ENCODE results near the gene ALX3.

The ALX3 gene

DNA sequence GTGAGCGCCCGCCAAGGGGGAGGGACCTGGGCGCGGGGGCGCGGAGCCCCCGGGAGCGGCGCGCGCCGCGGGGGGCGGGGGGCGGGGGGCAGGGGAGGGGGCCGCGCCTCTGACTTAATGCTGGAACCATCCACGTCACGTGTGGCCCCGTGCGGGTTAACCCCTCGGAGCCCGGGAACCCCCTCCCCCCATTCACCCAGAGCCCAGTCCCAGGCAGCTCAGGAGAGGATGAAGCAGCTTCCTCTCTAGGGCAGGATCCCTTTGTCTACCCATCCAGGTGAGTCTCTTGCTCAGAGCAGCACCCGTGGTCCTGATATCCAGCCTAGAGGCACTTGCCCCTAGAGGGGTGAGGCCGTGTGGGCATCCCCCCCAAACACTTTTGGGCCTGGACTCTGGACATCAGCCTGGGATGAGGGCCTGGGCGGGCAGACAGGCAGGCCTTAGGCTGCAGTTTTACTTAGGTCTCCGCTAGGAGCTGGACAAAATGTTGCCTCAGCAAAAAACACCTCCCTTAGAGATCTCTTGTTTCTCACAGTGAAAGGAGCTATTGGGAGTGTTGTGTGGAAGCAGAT, at the start of gene ALX3:
Gene ALX3 (minus strand): TSS at position 2 of the 572 bp plus-strand sequence. CDS start 60 bp downstream, outside the sequence.
- no peak for DNase-seq (ENCODE audit: low spot score)

GRCh38 chr1:110119843-110120242, 49.4 kb upstream of the ALX3 start:
- DNase-seq (ENCODE audit: low spot score) = no peak

- DNase-seq (ENCODE audit: low spot score) = no peak
Observed at GRCh38 chr1:110118636-110119396, 48.3 kb upstream of the ALX3 start.

DNA sequence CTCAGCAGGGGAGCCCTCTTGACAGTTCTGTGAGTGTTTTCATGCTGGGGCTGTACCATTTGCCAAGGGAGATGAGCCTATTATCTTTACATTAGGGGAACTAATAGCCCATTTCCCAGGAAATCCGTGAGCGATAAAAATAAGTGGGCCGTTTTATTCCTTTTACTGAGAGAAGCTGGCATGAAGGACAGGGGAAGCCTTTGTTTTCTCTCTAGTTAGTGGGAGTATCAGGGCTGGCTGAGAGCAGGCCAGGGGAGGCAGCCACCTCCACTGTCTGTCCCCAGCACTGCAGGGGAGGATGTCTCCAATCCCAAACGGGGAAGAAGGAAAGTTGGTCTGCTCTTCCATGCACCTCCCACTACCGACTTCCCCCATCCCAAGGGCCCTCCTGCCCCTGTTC, 44.3 kb upstream of the ALX3 start:
- DNase-seq (ENCODE audit: low spot score) = no peak

DNA sequence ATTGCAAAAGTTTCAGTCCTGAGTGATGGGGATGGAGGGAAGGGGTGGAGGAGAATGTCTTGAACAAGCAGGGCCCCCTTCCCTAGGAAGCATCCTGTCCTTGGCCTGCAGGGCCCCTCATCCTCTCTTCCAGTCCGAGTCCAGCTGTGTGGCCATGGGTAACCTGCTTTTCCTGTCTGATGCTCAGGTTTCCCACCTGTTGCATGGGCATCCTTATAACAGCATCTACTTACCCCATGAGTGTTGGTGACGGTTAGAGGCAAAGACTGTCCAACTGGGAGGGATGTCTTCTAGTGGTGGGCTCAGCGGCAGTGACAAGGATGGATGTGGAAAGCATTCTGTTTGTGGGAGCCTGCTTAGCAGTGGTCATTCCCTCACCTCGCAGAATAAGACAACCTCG, 43.7 kb upstream of the ALX3 start:
- DNase-seq (ENCODE audit: low spot score) = no peak

- no peak for DNase-seq (ENCODE audit: low spot score)
Observed at GRCh38 chr1:110113551-110113950, 43.1 kb upstream of the ALX3 start.

DNA sequence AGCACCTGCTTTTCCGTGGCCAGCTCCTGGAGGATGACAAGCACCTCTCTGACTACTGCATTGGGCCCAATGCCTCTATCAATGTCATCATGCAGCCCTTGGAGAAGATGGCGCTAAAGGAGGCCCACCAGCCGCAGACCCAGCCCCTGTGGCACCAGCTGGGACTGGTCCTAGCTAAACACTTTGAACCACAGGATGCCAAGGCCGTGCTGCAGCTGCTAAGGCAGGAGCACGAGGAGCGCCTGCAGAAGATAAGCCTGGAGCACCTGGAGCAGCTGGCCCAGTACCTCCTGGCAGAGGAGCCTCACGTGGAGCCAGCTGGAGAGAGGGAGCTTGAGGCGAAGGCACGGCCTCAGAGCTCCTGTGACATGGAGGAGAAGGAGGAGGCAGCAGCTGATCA, 42.2 kb upstream of the ALX3 start:
- DNase-seq (ENCODE audit: low spot score) = no peak

GRCh38 chr1:110112143-110112542, 41.7 kb upstream of the ALX3 start, which contains the start of gene UBL4B:
UBL4B (plus strand) TSS chr1:110112443; CDS start chr1:110112535, 92 bp downstream.
- no peak for DNase-seq (ENCODE audit: low spot score)

GRCh38 chr1:110111081-110111480, 40.6 kb upstream of the ALX3 start:
- DNase-seq (ENCODE audit: low spot score) = no peak

DNA sequence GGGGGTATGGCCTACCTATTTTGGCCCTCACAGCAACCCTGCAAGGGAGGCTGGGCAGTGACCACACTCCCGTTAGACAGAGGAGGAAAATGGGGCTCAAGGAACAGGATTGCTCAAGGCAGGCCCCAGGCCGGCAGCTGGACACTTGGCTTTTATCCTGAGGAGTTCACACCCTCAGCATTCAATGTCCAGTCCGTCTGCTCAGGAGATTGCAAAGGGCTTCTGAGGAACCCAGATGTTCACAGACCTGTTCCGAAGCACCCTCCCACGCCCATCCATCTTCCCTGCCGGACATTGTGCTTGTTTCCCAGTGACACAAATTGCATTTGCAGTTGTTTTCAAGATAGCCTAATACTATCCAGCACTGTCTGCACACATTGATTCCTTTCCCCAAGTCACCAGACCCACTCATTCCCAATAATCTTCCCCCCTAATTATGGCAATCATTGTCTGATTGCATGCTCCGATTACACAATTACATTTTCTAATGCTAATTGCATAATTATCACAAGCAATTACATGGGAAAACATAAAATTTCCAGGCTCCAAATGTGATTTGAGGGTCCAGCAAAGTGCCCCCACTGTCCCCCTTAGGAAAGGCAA, 37.5 kb upstream of the ALX3 start:
- DNase-seq (ENCODE audit: low spot score) = no peak

DNA sequence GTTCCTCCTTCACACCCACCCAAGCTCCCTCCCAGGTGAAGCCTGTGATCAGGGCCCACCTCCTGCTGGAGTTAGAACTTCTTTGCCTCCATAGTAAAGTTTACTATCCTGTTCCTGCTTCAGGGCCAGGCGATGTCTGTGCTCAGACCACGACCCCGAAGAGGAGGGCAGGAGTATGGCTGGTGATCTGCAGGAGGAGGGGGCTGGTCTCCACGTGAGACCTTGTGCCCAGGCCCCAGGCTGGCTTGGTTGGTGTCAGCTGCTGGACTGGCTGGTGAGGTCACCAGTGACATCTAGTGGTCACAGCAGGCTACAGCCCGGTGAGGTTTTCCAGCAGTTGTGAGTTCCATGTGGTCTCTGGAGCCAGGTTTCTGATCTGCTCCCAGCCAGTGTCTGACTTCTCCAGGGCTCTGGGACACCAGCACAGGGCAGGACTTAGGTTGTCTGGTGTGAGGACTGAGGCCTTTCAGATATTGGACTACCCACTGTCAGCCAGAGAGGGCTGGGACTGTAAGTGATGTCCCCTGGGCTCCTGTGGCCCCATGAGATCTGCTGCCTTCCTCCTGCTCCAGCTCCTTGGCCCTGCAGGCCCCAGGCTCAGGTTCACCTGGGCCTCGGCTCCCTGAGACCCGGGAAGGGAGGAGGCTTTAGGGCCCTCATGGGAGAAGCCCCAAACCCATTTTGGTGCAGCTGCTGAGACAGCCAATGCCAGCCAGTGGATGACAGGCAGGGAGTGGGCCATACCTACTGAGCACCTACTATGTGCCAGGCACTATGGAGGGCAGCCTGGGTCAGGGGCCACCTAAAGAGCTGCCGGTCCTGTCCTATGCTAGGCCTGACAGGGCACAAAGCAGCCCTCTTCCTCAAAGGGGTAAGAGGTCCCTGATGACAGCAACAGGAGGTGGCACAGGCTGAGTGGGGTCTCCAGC, 35.8 kb upstream of the ALX3 start:
- peak; percentile 90 for DNase-seq (ENCODE audit: low spot score)

DNA sequence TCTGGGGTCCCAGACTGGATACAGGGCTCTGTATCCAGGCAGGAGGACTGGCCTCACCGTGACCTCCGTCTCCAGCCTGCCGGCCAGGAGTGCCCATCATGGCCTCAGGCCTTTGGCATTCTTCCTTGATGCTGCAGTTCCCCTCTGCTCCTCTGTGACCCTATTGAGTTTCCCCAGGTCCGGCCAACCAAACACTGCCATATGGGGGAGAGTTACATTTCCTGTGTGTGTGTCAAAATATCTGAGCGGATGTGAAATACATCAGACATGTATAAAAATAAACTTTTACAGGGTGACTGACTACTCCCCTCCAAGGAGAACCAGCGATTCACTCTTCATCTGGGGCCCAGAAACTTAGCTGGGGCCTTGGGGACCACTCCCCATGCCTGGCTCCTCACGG, 31.6 kb upstream of the ALX3 start:
- DNase-seq (ENCODE audit: low spot score) = peak; percentile 76

DNA sequence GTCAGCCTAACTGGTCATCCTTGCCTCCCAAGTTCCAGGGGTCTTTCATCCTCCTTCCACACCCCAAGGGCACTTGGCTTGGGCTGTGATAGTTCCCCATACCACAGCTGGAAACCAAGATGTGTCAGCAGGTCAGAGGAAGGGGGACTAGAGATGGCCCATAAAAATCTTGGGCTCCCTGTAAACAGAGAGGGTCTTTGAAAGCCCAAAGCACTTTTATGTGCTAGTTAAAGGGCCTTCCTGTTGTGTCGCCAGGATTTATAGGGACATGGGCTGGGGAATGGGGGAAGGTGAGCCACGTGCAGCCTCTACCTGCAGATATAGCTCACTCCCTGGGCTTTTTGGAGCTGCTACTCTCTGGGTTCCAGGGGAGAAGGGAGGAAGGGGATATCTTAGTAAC, 29.9 kb upstream of the ALX3 start:
- no peak for DNase-seq (ENCODE audit: low spot score)

DNA sequence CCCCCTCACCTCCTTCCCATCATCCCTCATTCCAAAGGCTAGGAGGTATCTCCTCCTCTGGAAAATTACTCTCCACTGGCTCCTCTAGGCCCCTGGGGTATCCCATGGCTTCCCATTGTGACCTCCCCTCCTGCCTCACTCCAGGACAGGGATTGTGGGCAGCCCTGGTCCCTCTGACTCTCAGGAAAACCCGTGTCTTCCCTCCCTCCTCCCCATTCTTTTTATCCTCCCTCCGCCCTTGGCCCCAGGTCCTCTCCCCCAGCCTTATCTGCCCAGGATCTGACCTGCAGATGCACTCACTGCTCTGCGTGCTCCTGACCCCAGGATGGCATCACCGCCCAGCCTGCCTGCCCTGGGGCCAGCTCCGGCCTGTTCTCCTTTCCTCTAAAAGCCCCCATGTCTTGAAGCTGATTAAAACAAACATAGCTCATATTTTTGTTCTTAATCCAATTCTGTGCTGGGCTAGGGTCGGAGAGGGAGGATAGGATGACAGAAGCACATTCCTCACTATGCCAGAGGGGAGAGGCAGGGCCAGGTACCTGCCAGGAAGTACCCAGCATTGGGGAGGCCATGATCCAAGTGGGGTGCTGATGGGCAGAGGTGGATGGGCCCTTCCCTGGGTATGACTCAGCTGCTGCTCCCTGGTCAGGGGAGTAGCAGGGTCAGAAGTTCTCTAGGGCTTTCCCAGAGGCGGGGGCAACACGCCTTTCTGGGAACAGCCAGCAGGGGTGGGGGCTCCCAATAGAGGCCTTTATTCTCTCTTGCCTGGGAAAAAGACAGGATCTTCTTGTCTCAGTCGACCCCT, 28.0 kb upstream of the ALX3 start:
- DNase-seq (ENCODE audit: low spot score) = no peak

GRCh38 chr1:110097507-110098221, 27.2 kb upstream of the ALX3 start:
- no peak for DNase-seq (ENCODE audit: low spot score)

DNA sequence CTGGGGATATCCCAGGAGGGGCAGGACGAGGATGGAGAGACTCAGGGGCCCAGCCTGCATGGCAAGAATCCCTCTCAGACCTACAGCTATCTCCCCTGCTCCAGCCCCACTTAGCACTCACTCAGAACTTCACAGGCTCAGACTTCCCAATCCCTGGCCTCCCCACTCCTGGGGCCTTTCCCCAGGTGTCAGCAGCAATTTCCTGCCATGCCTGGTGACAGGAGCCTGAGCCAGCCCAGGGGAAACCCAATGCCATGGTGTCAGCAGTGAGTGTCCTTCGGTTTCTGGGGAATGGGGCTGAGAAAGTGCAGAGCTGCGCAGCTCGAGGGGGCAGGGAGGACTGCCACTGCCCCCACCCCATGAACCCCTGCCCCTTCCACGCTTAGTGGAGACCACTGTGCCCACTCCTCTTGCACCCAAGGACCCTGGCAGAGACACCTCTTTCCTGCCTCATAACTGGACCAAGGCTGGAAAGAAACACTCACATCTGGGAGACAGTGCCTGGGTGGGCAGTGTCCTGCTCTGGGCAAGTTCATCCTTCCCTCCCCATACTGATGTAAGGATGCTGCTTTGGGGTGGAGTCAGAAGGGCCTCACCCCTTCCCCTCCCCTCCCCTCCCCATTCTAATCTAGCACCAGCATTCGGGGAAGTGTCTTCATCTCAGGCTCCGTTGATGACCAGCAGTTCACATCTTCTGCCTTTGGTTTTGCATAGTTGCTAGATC, 24.6 kb upstream of the ALX3 start:
- no peak for DNase-seq (ENCODE audit: low spot score)

DNA sequence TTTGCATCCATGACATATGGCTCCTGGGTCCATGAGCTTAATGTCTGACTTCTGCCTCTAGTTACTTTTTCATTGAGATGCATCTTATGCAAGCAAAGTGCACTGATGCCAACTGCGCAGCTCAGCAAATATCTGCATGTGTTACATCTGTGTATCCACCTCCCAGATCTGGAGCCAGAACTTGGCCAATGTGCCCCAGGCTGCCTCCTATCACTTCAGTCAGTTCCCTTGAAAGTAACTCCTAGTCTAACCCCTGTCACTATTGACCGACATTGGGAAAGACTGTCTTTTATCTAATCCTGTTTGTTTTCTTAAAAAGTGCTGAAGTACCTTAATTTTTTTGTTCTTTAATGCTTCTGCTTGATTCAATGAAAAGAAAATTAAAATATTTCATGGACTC, 22.5 kb upstream of the ALX3 start:
- DNase-seq (ENCODE audit: low spot score) = no peak

- no peak for DNase-seq (ENCODE audit: low spot score)
Observed at GRCh38 chr1:110091791-110092190, 21.3 kb upstream of the ALX3 start.

DNA sequence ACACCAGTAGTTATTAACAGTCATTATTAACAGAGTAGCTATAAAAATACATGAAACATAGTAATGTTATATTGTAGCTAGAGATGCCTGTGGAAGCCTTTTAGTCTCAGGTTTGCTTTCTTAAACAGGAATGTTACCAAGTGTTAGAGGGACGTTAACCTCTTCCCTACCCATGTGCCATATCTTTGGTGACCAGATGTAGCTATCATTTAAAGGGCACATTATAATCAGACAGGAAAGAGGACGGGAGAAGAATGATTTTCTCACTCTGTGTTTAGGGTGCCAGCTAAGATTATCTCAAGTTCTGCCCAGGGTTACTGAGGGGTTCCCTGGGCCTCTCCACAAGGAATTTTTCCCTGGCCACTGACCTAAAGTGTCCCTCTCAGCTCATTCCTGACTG, 20.9 kb upstream of the ALX3 start:
- DNase-seq (ENCODE audit: low spot score) = no peak

Measured in hepatic stellate cell (primary cell).